ENCODE results near the gene SLC27A6. TPM values are rescaled to one million over a fixed set of nuclear protein-coding genes. Genes with fewer than 3 reads are reported as not detected.
"Not testable (repeated sequence)": the region's sequence is repeated elsewhere in the genome, so short reads cannot be mapped to it uniquely, and the experiment has no call there.

The SLC27A6 gene
- total RNA-seq, 1 donor from 2014 or later = 10.1 TPM

DNA sequence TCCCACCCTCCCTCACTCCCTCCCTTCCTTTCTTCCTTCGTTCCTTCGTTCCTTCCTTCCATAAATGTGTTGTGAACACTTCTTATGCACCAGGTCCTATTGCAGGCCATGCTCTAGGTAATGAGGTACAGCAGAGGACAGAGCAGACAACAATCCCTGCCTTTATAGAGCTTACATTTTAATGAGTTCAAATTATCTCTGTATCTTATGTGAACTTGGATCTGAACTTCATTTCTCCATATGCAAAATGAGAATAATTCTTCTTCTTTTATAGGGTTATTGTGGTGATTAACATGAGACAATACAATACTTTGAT is 37.2 kb downstream of the SLC27A6 start:
- DNase-seq = no peak

DNA sequence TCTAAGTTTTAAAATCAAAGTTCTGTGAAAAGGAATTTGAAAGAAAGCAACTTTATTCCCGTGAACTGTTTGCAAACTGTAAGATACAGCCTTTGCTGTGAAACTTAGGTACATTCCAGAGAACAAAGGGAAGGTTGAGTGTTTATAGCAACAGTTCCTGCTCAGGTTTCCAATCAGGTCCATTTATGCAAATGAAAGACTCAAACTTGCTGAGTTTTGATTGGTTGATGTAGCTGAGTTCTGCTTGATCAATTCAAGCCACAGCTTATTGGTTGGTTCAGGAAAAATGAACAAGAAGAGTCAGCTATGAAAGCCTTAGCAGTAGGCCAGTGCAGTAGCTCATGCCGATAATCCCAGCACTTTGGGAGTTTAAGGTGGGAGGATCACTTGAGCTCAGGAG is 37.9 kb downstream of the SLC27A6 start:
- DNase-seq = no peak

DNA sequence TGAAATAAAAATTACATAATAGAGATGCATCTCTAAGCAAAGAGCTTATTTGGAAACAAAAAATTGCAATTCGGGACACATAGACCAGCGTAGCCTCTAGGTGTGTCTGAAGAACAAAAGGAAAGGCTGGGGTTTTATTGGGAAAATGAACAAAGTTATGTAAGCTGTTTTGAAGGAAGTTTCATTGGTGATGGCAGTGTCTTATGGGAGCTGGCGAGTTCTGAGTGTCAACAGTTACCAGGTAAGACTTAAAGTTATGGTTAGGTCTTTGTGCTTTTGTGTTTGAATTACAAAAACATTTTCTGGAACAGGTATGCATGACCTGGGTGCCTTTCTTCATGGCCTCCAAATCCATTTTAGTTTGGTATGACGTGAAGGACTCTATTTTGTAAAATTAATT is 48.9 kb downstream of the SLC27A6 start:
- DNase-seq = no peak

DNA sequence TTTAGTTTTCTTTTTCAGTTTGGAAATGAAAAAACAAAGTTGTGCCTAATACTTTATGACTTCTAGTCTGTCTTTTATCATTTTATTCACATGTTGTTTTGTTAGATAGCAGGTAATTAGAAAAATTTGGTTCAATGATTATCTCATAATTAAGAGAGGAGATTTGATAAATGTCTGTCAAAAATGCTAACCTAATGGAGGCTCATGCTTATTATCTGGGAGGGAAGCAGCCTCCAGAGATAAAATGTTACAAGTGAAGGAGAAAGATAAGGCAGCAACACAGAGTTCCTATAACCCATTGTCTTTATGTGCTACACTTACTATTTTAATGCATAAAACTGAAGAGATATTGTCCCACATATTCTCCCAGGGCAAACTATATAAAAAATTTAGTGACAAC is 53.5 kb downstream of the SLC27A6 start:
- DNase-seq = no peak

DNA sequence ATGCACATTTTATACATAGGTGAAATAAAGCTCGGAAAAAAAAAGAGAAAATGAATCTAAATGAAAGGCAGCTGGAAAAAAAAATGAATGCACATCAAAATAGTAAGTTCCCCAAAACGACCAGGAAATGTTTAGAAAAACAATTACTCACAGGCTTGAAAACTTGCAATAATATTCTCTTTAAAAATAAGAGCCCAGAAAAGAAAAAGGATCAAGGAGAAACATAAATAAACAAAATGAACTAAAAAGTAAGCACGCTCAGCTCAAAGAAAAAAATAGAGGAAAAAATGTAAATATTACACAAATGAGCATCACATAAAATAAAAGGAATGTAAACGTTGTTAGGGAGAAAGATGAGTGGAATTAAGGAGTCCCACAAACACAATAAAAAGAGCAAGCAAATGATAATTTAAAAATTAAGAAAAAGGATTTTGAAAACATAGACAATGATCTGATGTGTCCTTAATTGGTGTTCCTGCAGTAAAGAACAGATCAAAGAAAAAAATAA is 54.2 kb downstream of the SLC27A6 start:
- DNase-seq = no peak

DNA sequence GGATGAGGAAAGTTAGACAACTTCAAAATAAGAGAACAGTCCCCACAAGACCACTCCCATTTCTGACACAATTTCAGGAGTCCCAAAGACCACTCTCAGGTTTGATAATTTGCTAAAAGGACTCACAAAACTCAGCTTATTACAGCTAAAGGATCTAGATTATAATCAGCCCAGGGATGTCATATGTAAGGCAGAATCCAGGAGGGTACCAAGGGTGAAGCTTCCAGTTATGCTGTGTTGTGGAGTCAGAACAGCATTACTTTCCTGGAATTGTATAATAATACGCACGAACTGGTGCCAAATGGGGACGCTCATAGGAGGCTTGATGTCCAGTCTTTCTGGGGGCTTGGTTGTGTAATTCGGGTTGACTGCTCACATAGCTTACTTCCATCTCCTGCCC is 55.4 kb downstream of the SLC27A6 start:
- no peak for DNase-seq

DNA sequence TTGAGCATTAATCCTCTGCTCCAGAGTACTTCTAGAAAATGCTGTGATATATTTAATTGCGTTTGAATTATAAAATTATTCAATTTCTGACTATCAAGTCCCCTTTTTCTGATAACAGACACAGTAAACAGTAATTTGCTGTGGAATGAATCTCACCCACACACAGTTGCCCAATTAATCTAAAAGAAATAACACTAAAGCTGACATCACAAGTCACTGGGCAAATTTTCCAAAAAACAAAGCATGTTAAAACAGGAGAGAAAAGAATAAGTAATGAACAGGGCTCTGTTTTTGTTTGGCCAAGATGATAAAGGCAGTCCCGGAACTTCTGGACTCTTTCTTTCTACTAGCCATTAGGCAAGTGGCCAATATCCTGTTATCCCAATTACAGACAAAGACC is 56.5 kb downstream of the SLC27A6 start:
- no peak for DNase-seq

DNA sequence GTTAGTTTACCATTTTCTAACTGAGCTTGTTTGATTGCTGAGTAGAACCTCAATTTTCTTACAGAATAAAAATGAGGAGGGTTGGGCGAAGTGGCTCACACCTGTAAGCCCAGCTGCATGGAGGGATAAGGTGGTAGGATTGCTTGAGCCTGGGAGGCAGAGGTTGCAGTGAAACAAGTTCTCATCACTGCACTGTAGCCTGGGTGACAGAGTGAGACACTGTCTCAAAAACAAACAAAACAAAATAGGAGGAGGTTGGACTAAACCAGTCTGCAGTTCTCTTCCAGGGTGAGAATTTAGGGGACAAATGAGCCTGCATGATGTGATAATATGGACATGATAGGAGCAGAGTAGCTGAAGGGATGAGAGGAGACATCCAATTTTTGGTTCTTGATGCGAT is 57.3 kb downstream of the SLC27A6 start:
- no peak for DNase-seq

DNA sequence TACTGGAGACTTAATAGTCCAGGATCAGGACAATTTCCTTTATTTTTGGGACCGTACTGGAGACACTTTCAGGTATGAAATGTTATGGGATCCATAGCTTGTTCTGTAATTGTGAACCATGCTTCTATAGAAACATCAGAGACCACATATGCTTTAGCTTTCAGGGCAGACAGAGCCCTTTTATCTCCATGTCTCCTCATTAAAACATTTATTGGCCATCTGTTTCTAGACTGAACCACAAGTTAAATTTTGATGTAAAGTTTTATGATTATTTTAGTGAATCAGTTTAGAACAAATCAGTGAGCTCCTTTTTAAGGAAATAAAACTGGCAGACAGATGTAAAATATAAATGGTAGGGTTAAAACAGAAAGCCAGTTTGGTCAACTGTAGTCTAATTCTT is 62.0 kb downstream of the SLC27A6 start:
- no peak for DNase-seq

DNA sequence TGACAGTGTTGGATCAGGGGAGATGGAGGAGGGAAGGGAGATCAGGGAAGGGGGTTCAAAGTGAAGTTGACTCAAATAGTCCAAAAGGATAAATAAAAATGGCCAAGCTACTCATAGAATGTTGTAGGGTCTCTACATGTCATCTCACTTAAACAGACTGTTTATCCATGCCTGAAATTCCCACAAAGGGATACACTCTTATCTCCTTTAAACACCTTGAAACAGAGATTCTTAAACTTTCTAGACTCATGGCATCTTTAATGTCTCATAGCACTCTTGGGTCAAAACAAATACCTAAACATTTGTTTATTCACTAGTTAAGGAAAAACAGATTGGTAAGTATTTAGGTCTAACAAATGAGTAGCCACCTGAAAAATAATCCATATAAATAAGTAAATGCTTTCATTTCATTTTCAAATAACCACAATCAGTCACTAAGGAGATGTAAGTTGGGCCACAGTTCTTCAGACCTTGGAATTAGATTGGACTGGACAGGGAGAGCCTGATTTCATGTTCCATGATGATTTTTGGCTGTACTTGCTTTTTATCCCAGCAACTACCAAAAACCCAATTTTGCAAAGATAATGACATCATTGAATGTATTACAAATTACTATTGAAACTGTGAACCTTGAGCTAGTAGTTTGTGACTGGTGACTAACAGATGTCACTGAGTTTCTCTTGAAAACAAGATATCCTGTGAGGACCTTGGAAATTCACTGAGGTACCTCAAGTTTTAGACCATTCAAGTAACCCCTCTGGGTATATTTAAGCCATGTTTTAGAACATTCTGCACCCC is 66.8 kb downstream of the SLC27A6 start:
- DNase-seq = no peak

DNA sequence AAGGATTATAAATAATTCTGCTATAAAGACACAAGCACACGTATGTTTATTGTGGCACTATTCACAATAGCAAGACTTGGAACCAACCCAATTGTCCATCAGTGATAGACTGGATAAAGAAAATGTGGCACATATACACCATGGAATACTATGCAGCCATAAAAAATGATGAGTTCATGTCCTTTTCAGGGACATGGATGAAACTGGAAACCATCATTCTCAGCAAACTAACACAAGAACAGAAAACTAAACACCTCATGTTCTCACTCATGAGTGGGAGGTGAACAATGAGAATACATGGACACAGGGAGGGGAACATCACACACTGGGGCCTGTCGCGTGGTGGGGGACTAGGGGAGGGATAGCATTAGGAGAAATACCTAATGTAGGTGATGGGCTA is 71.0 kb downstream of the SLC27A6 start:
- not testable (repeated sequence) for DNase-seq

DNA sequence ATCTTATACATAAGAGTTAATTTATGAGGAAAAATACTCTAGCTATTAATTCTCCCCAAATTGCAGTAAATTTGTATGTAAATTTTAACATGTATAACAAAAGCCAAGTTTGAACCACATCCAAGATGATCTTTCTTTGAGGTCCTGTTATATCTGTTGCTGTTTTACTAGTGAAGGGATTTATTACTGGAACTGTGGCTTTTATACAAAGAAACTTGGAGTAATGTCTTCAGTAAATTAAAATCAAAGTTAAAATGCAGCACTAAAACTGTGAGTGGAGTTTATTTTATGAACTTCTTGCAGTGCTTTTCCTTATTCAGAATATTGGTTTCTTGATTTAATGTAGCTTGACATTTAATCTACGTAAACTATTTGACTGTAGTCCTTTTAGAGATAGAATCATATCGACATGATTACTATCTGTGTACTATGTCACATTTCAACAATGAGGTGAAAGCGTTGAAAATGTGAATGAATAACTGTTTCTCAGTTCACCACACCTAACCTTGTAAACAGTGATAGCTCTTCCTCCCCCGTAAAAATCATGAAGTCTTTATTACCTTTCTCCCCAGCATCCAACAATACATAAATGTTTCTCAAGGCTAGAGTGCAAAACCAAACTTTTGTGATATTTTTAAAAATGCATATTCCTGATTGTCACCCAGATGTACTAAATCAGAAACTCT is 76.1 kb downstream of the SLC27A6 start:
- no peak for DNase-seq

DNA sequence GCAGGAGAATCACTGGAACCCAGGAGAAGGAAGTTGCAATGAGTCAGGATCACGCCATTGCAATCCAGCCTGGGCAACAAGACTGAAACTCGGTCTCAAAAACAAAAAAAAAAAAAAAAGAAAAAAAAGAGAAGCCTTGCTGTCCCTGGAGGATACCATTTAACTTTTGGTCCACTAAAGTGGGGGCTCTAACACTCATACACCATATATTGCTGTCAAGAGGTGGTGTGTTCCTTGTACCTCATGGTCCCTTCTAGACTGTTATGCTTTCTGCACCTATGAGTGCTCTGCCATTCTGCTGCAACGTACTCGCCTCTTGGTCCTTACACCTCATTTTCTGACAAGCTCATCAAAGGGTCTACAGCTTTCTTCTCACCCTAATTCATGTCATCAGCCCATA is 77.0 kb downstream of the SLC27A6 start:
- no peak for DNase-seq

DNA sequence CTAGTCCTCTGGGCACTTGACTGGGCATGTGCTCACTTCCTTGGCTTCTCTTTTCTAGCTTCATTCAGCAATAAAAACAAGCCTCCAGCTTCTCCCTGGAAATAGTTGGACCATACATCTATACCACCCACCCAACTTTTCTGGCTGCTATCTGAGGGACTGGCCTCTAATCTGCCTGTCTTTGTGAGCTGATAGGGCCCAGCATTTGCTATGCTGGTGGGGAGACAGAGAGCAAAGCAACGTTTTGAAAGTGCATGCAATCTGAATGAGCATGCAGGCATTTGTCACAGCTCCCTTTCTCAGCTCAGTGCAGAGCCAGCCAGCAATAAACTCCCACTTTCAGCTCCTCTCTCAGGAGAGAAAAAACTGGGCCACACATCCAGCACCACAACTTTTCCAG is 78.6 kb downstream of the SLC27A6 start:
- DNase-seq = no peak

DNA sequence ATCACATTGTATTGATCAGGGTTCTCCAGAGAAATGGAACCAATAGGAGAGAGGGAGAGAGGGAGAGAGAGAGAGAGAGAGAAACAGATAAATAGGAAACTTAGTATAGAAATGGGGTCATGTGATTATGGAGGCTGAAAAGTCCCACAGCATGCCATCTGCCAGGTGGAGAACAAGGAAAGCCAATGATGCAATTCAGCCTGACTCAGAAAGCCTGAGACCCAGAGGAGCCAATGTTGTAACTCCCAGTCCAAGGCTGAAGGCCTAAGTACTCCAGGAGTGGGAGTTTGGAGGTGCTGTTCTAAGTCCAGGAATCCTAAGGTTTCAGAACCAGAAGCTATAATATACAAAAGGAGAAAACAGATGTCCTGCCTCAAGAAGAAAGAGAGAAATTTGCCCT is 80.9 kb downstream of the SLC27A6 start:
- DNase-seq = no peak

DNA sequence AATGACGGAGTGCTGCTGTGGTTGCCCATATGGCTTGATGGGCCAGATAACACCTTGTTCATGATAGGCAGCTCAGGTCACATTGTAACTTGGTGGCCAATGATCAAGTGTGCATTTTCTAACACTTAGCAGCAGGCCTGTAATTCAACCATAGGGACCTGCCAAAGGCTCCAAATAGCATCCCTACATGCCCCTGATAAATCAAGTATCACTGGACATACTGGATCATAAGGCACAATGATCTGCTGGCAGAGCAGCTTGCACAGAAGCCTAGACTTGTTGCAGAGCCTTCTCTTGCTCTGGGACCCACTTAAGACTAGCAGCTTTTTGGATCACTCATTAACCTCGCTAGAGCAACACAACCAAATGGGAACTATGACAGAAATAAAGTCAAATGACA is 83.2 kb downstream of the SLC27A6 start:
- DNase-seq = no peak

DNA sequence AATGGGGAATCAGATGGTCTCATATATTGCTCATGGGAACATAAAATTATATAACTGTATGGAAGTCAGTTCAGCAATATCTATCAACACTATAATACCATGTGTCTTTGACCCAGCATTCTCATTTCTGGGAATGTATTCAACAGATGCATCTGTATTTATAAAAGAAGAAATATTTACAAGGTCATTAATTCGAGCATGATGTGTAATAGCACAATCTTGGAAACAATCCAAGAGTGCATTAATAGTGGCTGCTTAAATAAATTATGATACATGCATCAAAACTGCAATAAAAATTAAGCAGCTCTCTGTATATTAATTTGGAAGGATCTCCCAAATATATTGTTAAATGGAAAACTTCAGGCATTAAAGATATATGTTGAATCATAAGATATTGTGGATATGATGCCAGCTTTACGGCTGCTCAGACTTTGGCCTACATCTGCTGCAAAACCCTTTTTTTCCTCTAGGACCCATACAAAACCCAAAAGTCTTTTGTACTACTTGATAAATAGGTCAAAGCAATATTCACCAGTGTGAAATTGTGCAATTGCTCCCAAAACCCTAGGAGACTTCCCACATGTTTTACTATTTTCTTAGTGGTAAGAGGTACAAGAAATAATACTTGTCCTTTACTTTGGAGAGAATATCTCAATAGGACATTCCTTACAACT is 84.0 kb downstream of the SLC27A6 start:
- DNase-seq = peak; percentile 18

DNA sequence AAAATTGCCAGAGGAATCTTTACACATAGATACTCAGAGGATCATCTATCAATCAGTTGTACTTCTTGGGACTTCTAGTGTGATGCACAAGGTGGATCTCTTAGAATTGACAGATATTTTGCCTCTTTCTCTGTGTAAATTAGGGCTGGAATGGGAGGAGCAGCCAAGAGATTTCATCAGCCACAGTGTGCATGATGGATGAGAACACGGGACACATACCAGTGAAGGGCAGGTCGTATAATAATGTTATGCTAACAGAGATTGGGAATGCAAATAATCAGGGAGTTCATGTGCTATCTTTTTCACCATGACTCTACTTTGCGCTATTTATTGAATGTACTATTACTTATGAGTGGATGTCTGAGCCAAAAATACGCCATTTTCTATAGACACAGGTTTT is 86.0 kb downstream of the SLC27A6 start:
- DNase-seq = no peak

DNA sequence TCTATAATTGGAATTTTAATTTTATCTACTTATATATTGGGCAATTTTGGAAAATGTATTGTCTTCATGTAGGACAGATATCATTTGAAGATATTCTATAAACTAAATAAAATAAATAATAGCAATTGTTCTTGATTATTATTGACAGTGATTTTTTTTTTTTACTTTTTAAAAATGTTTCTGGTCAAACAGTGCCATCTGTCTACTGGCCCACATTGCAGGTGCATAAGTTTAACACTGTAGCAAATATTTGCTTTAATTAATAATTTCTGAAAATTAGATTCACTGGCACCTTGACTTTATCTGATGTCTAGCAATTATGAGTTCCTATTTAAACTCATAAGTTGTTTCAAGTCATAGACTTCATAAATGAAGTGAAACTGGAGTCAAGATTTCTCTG is 88.2 kb downstream of the SLC27A6 start:
- no peak for DNase-seq

DNA sequence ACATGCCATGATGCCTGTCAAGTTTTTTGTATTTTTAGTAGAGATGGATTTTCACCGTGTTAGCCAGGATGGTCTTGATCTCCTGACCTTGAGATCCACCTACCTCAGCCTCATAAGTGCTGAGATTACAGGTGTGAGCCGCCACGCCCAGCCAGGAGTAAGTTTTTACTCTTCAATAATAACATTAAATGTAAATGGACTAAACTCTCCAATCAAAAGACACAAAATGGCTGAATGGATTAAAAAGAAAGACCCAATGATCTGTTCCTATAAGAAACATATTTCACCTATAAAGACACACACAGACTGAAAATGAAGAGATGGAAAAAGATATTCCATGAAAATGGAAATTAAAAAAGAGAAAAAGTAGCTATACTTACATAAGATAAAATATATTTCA is 92.0 kb downstream of the SLC27A6 start:
- DNase-seq = no peak

DNA sequence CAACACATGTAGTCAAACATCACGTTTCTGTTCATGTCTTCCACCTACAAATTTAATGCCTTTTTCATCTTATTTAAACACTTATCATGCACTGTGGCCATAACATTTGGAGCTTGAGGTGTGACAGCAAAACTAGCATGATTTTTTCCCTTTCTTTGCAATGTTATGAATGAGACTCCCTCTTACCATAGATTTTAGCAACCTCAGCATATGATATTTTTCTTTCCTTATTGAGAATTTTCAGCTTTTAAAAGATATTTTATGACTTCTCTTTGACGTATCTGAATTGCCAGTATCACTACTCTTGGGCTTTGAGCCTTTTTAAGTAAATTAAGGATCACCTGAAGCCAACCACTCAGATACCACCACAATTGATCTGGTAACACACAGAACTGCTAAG is 96.6 kb downstream of the SLC27A6 start:
- DNase-seq = no peak

DNA sequence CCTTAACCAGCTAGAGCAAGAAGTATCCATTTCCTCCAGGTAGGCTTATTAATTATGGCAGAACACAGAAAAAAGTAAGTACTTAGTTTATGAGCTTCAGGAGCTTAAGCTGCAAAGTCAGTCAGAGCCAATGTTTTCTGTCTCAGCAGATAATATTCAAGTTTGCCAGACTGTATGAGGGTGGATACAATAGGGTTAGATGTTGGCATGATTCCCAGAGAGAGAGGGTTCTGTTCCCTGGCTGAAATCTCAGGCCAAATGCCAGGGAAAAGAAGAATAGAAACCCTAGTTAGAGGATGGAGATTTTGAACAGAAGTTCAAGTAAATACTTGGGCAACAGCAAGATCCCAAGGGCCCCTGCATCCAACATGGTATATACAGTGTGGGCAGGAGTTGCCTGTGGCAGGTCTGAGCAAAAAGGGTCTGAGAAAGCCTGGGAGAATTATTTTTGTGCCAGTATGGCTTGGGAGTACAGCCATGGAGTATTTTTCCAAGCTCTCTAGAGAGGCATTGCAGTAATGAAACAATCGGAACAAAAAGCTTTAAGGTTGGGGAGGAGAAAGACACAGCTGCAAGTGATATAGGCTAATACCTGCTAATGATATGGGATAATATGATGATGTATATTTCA is 98.3 kb downstream of the SLC27A6 start:
- DNase-seq = no peak

DNA sequence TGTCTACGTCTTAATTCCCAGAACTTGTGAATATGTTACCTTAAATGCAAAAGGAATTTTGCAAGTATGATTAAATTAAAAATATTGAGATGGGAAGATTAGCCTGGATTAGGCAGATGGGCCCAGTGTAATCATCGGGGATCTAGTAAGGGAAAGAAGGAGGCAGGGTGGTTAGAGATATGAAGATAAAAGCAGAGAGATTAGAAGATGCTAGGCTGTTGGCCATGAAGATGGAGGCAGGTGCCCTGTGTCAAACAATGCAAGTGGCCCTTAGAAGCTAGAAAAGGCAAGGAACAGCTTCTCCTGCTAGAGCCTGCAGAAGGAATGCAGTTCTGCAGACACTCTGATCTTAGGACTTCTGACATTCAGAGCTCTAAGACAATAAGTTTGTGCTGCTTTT is 100.4 kb downstream of the SLC27A6 start:
- no peak for DNase-seq
